ENCODE measurements around the gene NPIPB4.
A peak's percentile ranks its signal among the peaks of the same experiment; 100 is the strongest.
"Not testable (repeated sequence)": the region's sequence is repeated elsewhere in the genome, so short reads cannot be mapped to it uniquely, and the experiment has no call there.

The NPIPB4 gene

GRCh38 chr16:21857656-21858055 lies at the start of gene NPIPB4:
Gene NPIPB4 (minus strand): TSS chr16:21857756. CDS start chr16:21857378, 378 bp downstream.
- H3K36me3 ChIP-seq (ENCODE audit: control insufficient read depth in 2 of 2, insufficient read depth in 1 of 2, low read length in 2 of 2); H3K4me1 ChIP-seq (ENCODE audit: control insufficient read depth, insufficient read depth, low read length); H3K9me3 ChIP-seq (ENCODE audit: control insufficient read depth, insufficient read depth, low read depth, low read length); H3K4me3 ChIP-seq (ENCODE audit: low read depth, low read length); H3K27ac ChIP-seq (ENCODE audit: extremely low read depth, low read depth, low read length); POLR2A ChIA-PET; CTCF ChIA-PET: not testable (repeated sequence)

DNA sequence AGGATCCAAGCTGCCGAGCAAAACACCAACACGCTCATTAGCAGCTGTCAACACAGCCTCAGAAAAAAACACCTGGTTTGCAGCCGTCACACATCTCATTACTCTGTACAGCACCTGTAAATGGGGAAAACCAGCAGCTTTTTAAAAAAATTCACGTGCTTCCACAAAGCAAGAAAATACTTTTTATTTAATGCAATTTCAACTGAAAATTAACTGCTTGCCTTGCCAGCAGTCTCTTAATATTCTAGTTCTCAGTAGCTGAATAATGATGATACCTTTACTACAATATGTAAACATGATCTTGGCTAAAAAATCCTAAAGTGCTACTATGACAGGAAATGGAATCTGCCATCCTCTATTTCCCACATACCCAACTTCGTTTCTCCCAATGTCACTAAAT lies 41.4 kb upstream of the NPIPB4 start:
- H3K36me3 ChIP-seq (ENCODE audit: control insufficient read depth in 2 of 2, insufficient read depth in 1 of 2, low read length in 2 of 2); H3K4me1 ChIP-seq (ENCODE audit: control insufficient read depth, insufficient read depth, low read length); H3K9me3 ChIP-seq (ENCODE audit: control insufficient read depth, insufficient read depth, low read depth, low read length); CTCF ChIA-PET; H3K27ac ChIP-seq (ENCODE audit: extremely low read depth, low read depth, low read length); H3K4me3 ChIP-seq (ENCODE audit: low read depth, low read length); POLR2A ChIA-PET: not testable (repeated sequence)

- H3K27ac ChIP-seq (ENCODE audit: extremely low read depth, low read depth, low read length); POLR2A ChIA-PET; CTCF ChIA-PET; H3K4me3 ChIP-seq (ENCODE audit: low read depth, low read length); H3K4me1 ChIP-seq (ENCODE audit: control insufficient read depth, insufficient read depth, low read length); H3K36me3 ChIP-seq (ENCODE audit: control insufficient read depth in 2 of 2, insufficient read depth in 1 of 2, low read length in 2 of 2); H3K9me3 ChIP-seq (ENCODE audit: control insufficient read depth, insufficient read depth, low read depth, low read length): not testable (repeated sequence)
Measured at GRCh38 chr16:21881988-21882387, 24.4 kb upstream of the NPIPB4 start.

DNA sequence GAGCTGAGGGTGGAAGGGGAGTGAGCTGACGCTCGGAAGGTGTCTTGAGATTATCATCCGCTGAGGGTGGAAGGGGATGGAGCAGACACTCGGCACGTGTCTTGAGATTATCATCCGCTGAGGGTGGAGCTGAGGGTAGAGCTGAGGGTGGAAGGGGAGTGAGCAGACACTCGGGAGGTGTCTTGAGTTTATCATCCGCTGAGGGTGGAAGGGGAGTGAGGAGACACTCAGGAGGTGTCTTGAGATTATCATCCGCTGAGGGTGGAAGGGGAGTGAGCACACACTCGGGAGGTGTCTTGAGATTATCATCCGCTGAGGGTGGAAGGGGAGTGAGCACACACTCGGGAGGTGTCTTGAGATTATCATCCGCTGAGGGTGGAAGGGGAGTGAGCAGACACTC lies 20.4 kb downstream of the NPIPB4 start:
- H3K9me3 ChIP-seq (ENCODE audit: control insufficient read depth, insufficient read depth, low read depth, low read length); H3K36me3 ChIP-seq (ENCODE audit: control insufficient read depth in 2 of 2, insufficient read depth in 1 of 2, low read length in 2 of 2); H3K27ac ChIP-seq (ENCODE audit: extremely low read depth, low read depth, low read length); H3K4me3 ChIP-seq (ENCODE audit: low read depth, low read length); CTCF ChIA-PET; POLR2A ChIA-PET; H3K4me1 ChIP-seq (ENCODE audit: control insufficient read depth, insufficient read depth, low read length): not testable (repeated sequence)

- H3K4me1 ChIP-seq (ENCODE audit: control insufficient read depth, insufficient read depth, low read length); CTCF ChIA-PET; H3K27ac ChIP-seq (ENCODE audit: extremely low read depth, low read depth, low read length); POLR2A ChIA-PET; H3K4me3 ChIP-seq (ENCODE audit: low read depth, low read length); H3K9me3 ChIP-seq (ENCODE audit: control insufficient read depth, insufficient read depth, low read depth, low read length); H3K36me3 ChIP-seq (ENCODE audit: control insufficient read depth in 2 of 2, insufficient read depth in 1 of 2, low read length in 2 of 2): not testable (repeated sequence)
Measured at GRCh38 chr16:21836334-21836733, 21.2 kb downstream of the NPIPB4 start.

DNA sequence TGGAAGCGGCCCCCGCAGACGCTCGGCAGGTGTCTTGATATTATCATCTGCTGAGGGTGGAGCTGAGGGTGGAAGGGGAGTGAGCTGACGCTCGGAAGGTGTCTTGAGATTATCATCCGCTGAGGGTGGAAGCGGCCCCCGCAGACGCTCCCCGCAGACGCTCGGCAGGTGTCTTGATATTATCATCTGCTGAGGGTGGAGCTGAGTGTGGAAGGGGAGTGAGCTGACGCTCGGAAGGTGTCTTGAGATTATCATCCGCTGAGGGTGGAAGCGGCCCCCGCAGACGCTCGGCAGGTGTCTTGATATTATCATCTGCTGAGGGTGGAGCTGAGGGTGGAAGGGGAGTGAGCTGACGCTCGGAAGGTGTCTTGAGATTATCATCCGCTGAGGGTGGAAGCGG lies 21.8 kb downstream of the NPIPB4 start:
- POLR2A ChIA-PET; CTCF ChIA-PET; H3K4me3 ChIP-seq (ENCODE audit: low read depth, low read length); H3K27ac ChIP-seq (ENCODE audit: extremely low read depth, low read depth, low read length); H3K36me3 ChIP-seq (ENCODE audit: control insufficient read depth in 2 of 2, insufficient read depth in 1 of 2, low read length in 2 of 2); H3K9me3 ChIP-seq (ENCODE audit: control insufficient read depth, insufficient read depth, low read depth, low read length); H3K4me1 ChIP-seq (ENCODE audit: control insufficient read depth, insufficient read depth, low read length): not testable (repeated sequence)

DNA sequence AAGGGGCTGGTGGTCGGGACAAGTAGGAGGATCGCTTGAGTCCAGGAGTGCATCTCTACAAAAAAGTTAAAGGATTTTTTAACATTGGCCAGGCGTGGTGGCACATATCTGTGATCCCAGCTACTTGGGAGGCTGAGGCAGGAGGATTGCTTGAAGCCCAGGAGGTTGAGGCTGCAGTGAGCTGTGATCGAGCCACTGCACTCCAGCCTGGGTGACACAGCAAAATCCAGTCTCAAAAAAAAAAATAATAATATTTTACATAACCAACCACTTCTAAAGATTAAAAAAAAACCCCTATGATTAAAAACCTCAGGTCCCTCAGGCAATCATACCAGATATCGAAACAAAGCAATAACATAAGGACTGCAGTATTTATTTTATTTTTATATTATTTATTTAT lies 23.3 kb downstream of the NPIPB4 start:
- H3K9me3 ChIP-seq (ENCODE audit: control insufficient read depth, insufficient read depth, low read depth, low read length); POLR2A ChIA-PET; CTCF ChIA-PET; H3K4me3 ChIP-seq (ENCODE audit: low read depth, low read length); H3K27ac ChIP-seq (ENCODE audit: extremely low read depth, low read depth, low read length); H3K36me3 ChIP-seq (ENCODE audit: control insufficient read depth in 2 of 2, insufficient read depth in 1 of 2, low read length in 2 of 2); H3K4me1 ChIP-seq (ENCODE audit: control insufficient read depth, insufficient read depth, low read length): not testable (repeated sequence)

GRCh38 chr16:21829929-21830328 lies 27.6 kb downstream of the NPIPB4 start:
- POLR2A ChIA-PET; H3K36me3 ChIP-seq (ENCODE audit: control insufficient read depth in 2 of 2, insufficient read depth in 1 of 2, low read length in 2 of 2); H3K27ac ChIP-seq (ENCODE audit: extremely low read depth, low read depth, low read length); H3K9me3 ChIP-seq (ENCODE audit: control insufficient read depth, insufficient read depth, low read depth, low read length); H3K4me3 ChIP-seq (ENCODE audit: low read depth, low read length); CTCF ChIA-PET; H3K4me1 ChIP-seq (ENCODE audit: control insufficient read depth, insufficient read depth, low read length): not testable (repeated sequence)

DNA sequence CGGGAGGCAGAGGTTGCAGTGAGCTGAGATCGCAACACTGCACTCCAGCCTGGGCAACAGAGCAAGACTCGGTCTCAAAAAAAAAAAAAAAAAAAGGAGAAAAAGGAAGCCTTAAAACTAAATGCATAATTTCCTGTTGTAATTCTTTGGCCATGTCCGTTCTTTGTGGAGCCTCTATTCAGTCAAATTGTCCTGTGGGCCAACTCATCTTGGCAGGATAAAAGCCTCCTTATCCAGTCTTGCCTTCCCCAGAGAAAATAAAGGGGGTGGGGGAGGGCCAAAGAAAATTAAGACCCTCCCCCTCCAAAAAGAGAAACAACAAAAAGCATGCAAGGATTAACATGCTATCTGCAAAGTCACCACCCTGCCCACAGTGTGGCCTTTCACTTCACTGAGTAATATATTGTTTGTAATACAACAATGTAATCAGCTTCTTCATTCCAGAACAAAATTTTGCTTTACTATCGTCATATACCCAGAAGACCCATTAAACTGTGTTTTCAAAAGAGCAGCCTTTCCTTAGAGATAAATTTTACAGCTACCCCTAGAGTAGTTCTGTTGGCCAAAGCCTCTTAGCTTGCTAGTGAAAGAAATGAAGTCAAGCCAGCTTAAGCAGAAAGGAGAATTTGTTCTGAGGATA lies 31.4 kb downstream of the NPIPB4 start:
- H3K36me3 ChIP-seq (ENCODE audit: control insufficient read depth in 2 of 2, insufficient read depth in 1 of 2, low read length in 2 of 2); CTCF ChIA-PET; H3K9me3 ChIP-seq (ENCODE audit: control insufficient read depth, insufficient read depth, low read depth, low read length); POLR2A ChIA-PET; H3K27ac ChIP-seq (ENCODE audit: extremely low read depth, low read depth, low read length); H3K4me3 ChIP-seq (ENCODE audit: low read depth, low read length); H3K4me1 ChIP-seq (ENCODE audit: control insufficient read depth, insufficient read depth, low read length): not testable (repeated sequence)
- TF ChIP-seq FEZF1 (tag by site-specific recombination; IDR thresholded peaks at IDR 0.05): peak; percentile 48; the same call in 1 of the 2 replicates

Data from HEK293 (cell line).